HG03066 (cell line): ENCODE results near the gene TMTC4.
"Not testable (repeated sequence)": the region's sequence is repeated elsewhere in the genome, so short reads cannot be mapped to it uniquely, and the experiment has no call there.

ENCODE experiments used
- ATAC-seq: cut with Tn5 transposase; IDR thresholded peaks from one replicate; pipeline ENCODE4 v1.9.1; 2021; ENCODE audit warnings: low read depth; ENCODE audit not compliant: unreplicated experiment

The TMTC4 gene

DNA sequence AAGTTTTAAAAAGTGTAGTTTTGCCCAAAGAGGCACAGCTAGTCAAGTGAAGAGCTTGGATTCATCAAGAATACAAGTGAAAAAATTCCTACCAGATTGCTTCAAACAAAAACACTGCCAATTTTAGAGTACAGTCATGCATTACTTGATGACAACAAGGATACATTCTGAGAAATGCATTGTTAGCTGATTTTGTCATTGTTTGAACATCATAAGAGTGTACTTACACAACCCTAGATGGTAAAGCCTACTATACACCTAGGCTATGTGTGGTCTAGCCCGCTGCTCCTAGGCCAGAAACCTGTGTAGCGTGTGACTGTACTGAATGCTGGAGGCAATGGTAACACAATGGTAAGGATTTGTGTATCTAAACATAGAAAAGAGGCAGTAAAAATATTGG is 41.1 kb downstream of the TMTC4 start:
- ATAC-seq: no peak

DNA sequence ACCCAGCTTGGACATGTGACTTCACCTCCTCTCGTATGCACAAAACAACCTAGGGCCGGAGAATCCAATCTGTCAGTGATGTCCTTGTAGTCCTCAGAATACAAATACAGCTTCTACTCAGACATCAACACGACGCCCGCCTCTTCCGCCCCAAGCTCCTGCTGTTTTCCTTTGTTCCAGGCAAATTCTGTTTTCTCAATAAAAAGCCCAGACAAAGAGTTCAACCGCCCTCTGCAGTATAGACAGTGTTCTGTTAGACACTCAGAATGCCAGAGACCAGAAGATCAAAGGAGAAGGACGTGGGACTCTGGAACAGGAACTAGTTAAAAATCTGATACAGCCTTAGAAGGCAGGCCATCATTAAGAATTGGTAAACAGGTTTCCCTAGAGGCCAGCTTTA is 44.0 kb downstream of the TMTC4 start:
- no peak for ATAC-seq

DNA sequence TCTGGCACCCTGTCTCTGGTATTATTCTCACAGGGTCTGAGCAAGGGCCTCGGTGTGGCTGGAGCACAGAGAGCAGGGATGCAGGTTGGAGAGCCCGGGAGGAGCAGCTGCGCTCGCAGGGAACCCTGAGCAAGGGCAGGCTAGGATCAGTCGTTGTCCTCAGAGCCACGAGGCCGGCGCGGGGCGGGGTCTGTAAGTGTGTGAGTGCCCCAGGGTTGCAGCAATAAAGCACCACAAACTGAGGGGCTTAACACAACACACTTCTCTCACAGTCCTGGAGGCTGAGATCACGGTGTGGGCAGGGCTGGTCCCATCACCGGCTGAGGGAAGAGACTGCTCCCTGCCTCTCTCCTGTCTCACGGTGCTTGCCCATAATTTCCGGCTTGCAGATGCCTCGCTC is 47.5 kb downstream of the TMTC4 start:
- ATAC-seq: no peak

DNA sequence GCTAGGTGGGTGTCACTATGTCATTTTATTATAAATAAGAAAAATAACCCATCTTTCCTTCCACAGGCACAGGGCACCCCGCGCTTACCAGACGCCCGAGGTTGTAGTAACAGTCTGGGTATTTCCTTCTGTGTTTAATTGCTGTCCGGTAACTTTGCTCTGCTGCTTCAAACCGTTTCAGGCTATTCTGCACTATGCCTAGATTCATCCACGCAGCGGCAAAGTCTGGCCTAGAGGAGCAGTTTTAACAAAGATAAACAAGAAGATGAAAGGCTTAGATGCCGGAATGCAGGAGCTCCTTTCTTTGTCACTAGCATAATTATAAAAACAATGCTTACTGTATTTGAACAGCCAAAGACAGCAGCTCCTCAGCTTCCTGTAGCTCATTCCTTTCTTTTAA is 49.1 kb downstream of the TMTC4 start:
- no peak for ATAC-seq

DNA sequence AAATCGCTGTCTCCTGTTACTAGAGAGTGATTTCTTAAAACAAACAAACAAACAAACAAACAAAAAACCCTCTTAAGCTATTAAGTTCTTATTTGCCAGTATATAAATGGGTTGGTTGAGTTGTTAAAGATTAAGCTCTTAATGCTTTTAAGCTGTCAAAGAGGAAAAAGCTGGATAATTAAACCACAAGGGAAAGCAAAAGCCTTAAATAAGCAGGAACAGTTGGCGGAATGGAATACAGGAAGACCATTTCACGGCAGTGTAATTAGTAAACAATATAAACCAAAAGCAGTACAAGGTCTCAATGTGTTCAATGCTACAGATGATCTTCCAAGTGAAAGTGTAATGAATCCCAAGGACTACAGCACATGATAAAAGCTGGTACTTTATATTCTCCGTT is 53.8 kb downstream of the TMTC4 start:
- ATAC-seq: no peak

DNA sequence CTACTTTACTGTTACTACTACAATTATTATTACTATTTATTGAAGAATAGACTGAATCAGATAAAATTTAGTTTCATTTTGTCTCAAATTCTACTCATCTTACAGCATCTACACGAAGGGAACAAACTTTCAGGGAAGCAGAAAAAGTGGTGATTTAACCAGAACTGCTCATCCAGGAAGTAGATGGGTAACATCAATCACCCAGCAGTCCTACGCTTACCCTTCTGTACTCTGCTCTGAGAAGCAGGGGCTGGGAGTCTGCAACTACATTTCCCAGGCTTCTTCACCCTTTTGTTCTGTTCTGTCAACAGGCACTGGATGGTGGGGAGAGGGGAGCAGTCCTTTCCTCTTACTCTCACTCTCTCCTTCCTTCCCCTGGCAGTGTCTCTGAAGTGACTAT is 54.7 kb downstream of the TMTC4 start:
- ATAC-seq: no peak

DNA sequence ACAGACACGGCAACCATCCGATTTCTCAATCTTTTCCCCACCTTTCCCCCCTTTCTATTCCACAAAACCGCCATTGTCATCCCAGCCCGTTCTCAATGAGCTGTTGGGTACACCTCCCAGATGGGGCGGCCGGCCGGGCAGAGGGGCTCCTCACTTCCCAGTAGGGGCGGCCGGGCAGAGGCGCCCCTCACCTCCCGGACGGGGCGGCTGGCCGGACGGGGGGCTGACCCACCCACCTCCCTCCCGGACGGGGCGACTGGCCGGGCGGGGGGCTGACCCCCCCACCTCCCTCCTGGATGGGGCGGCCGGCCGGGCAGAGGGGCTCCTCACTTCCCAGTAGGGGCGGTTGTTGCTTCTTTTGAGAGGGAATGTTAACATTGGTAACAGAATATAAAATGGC is 55.7 kb downstream of the TMTC4 start:
- not testable (repeated sequence) for ATAC-seq

DNA sequence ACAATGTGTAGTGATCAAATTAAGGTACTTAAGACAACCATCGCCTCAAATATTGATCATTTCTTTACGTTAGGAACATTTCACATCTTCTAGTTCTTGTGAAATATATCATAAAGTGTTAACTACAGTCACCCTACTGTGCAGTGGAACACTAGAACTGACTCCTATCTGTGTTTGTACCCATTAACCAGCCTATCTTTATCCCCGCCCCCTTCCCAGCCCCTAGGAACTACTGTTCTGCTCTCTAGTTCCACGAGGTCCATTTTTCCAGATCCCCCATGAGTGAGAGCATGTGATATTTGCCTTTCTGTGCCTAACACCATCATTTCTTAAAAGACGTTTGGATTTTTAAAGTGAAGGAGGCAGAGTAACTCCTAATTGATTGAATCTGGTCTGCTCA is 61.6 kb downstream of the TMTC4 start:
- ATAC-seq: no peak

DNA sequence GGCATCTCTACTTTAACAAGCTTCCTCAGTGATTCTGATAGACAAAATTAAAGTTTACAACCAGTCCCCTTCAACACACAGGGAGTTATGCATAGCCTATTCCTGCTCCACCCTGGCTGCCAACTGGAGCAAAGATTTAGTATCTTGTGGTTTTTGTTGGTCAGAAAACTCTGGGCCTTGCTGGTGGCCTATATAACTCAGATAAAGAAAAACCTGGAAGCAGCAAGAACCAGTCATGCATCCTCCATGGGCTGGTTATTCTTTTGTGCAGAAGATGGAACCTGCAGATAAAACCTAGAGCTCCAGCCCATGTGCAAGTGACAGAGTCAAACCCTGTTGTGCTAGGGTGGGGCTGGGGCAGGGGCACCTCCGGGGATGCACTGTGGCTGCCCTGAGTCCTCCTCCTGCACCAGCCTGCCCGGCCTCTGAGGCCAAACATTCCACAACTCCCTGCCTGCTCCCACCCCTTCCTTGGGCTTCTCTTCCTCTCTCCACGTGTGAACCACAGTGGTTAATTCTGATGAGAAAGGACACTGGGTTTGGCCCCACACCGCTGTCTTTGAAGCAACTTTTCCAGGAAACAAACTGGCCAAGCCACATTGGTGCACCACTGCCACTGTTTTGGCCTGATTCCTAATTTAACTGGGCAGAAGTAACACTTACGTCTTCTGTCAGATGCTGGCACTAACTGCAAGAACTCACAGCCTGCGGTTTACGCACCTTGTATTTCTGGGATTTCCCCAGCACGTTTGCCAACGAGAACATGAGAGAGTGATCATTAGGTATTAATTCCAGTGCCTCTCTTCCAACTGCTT is 62.7 kb downstream of the TMTC4 start:
- ATAC-seq: no peak

DNA sequence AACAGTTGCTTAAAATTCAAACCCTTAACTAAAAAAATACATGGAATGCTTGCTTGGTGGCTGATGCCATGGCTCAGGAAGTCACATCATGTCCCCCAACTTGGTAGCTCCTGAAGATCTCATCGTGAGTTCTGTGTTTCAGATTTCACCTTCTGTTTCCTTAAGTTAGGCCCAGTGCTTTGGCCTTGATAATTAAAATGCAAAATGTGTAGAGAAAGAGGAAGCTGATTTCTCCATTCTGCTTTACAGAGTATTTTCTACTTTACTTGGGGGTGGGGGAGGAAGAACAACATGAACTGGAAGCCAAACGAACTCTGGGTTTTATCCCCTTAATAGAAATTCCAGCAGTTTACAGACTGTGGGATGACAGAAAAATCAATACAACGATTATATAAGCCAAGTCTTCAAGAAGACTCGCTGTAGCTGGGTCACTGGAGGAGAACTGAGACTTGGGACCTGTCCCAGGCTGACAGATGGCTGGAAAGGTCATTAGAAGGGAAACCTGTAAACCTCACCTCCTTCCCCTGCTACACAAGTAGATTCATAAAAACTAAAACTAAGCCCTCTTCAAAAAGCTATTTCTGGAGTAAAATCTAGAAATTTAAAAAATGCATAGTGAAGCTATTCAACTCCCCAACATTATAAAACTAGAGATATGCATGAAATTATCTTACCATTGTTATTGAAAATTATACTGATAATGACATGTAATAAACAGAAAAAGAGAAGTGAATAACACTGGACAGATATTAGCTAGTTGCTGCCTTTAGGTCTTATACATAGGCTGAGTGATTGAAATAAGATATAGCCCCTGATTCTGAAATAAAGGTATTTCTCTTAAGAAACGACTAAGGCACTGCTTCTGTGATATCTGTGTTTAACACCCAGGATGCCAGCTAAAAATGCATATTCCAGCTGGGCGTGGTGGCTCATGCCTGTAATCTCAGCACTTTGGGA is 63.9 kb downstream of the TMTC4 start:
- peak; percentile 19 for ATAC-seq

DNA sequence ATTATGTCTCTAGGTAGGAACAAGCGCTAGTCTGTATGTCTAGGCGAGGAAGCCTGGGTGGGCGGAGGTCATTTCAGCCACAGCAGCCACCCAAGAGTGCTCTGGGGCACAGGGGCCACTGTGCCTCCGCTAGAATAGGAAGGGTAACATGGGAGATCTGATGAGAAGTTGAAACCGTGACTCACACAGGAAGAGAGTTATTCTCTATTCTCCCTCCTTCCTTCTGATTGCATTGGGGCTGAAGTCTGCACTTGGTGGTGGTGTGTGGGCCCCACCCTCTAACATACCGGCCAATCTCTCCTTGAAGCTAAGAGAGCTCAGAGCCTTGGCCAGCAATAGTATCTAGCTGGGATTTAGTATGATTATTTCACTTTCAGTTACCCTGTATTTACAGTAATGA is 65.7 kb downstream of the TMTC4 start:
- ATAC-seq: peak; percentile 96

DNA sequence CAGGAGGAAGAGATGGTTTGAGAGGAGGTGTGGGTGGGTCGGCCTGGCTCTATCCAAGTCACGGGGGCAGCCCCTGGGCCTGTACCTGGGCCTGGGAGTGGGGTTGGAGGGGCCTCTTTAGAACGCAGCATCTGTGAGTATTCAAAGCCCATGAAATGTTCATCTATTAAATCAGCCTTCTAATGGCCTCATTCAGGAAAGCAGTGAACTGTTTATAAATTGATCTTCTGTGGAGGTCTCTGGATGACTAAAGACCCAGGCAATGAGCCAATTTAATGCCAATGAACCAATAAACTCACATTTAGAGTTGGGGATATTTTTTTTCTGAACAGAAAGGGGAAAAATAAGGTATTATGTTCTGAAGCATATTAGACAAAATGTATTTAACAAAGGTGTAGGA is 66.1 kb downstream of the TMTC4 start:
- ATAC-seq: no peak

DNA sequence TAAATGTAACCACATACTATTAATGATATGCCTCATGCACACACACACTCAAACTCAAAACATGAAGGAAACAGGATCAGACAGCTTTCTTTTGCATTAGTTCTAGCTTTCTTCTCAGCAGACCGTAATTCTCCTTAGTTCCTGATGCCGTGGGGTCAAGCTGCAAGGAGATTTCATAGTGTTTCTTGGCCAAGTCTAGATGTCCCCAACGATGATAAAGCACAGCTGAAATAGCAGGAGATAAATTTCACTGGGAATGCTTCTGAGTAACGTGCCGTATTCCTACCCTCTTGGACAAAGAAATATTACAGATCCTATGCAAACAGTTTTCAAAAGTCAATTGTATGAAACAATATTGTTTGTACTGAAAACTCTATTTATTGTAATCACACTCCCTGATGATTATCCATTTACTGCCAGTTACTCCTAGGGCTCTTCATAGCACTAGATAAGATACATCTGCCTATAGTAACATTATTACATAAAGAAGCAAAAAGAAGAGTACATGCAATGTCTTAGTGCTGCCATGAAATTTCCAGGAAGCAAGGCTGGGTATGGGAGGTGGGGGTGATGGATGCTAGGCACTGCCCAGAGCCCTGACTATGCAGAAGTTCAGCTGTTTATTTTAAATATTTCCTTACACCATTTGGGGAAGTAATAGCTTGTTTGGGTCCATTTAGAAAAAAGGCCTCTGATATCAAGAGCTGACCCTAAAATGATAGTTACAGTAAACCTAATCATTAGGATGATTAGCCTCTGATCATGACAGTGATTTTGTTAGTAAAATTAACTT is 69.5 kb downstream of the TMTC4 start:
- ATAC-seq: no peak

DNA sequence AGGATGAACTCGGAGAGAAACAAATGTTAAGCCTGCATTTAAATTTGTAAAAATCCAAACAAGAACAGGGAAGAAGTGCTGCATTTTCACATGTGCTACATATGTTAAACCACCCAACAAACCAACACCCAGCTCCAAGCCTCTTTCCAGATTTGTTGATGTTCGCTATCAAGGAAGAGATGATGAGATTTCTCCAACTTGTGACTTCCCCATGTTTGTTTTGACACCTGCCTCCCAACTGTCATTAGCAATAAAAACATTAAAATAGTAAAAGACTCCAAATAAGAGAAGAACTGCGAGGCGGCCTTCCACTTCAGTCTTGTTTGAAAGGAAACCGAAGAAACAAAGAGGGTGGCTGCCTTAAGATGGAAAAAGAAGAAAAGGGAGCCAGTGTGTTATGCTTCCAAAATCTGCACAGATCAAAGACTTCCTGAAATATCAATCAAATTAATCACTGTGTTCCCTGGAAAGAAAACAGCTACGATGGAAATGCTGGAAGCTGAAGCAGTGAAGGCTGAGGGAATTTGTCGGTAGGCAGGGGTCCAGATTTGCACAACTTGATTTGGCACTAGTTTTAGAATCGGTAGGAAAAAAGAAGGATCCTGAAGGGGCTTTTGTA is 72.0 kb downstream of the TMTC4 start:
- no peak for ATAC-seq

DNA sequence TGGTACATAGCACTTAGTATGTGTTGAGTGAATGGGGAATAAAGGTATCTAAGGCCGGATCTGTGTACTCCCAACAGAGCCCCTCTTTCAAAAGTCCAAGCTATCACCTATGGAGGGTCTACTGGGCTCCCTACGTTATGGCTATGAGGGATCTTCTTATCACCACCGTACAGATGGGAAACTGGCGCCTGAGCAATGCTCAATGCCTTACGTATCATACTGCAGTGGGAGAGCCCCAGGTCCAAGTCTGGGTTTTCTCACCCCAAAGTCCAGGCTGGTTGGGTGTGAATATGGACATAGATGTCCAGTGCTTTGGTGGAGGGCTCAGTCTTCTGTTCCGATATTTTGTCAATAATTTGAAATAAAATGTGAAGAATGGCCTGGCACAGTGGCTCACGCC is 72.9 kb downstream of the TMTC4 start:
- ATAC-seq: no peak

DNA sequence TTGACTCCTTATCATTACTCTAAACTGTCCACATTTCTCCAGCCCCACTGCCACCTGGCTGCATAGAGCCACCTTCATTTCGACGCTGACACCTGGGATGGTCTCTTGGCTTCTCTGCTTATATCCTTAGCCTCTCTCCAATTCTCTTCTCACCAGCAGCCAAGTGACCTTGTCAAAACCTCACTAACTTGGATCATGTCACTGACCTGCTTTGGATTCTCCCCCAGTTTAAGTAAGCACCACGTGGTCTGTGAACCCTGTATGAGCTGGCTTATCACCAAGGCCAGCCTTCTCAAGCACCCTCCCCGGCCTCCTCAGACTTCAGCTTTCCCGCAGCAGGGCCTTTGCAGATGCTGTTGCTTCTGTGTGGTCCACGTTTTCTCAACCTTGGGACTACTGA is 73.7 kb downstream of the TMTC4 start:
- ATAC-seq: no peak

DNA sequence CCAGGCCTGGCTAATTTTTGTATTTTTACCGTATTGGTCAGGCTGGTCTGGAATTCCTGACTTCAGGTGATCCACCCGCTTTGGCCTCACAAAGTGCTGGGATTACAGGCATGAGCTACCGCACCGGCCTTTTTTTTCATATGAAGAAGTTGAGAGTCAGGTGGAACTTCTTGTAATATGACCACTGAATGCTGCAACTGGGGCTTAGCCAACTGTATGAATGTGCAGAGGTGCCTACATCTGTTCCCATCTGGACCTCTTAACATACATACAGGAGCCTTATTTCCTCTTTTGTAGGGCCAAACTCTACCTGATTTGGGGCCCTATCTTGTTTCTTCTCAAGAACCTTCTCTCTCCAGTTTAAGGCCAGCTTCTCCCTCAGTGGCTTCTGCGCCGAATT is 74.1 kb downstream of the TMTC4 start:
- ATAC-seq: no peak

DNA sequence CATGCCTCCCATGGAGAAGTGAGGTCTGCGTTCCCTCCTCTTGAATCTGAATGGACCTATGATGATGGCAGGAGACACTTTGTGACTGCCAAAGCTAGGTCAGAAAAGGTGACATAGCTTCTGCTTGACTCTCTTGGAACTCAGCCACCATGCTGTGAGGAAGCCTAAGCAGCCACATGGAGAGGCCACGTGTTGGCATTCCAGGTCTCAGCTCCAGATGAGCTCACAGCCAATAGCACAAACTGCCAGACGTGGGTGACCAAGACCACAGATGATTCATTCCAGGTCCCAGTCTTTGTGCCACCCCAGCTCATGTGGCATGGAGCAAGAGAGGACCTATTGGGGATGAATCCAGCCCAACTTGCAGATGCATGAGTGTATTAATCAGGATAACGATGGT is 77.3 kb downstream of the TMTC4 start:
- no peak for ATAC-seq

DNA sequence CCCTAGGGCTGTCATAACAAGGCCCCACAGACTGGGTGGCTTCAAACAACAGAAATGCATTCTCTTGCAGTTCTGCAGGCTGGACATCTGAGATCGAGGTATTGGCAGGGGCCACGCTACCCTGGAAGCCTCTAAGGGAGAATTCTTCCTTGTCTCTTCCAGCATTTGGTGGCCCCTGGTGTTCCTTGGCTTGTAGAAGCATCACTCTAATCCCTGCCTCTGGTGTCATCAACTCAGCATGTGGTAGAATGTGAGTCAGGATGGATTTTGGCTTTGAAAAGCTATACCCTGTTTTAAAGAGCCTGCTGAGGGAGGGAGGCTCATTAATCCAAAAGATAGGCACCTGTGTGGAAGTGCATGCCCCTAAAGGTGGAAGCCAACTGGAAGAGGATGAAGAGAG is 78.1 kb downstream of the TMTC4 start:
- ATAC-seq: no peak

DNA sequence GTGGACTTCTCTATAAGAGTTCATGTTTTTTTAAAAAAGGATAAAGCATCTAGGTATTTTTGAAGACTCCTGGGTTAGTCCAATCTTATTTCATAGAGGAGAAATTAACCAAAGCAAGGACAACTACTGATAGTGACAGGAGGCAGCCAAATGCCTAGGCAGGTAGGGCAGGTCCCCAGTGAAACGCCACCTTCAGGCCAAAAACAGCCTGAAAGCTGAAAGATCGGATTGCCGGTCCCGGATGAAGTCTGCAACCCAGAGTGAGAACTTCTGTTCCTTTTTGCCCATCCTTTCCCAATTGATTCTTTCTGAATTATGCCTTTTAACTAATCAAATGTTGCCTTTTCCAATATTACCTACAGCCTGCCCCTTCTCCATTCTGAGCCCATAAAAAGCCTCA is 79.9 kb downstream of the TMTC4 start:
- ATAC-seq: no peak

DNA sequence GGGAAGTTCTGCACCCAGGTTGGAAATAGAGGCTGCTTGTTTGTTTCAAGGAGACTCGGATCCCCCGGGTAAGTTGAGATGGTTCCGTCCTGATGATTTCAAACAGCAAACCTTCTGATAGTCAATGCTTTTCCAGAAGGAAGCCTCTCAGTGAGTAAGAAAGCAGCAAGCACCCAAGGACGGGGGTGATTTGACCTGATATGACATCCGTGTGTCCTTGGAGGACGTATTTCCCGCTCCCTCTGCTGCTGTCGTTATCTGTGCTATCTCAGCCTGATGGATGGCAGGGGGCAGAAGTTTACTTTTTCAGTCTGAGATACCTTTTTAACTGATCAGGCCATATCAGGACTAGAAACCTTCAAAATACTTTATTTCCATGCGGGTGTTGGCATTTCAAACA is 80.3 kb downstream of the TMTC4 start:
- no peak for ATAC-seq
